Lower leg skin (tissue), 3 donors: Measurements from ENCODE around the gene PSMG4.

Experiments used
- CTCF ChIP-seq, 3 donors: fragments of 450-650 bp; IDR thresholded peaks; one replicate each; pipeline ENCODE4 v1.5.1; 2016; ENCODE audit warnings: antibody characterized with exemption in 3 of 3, mild to moderate bottlenecking in 3 of 3, moderate library complexity in 2 of 3
- POLR2A ChIP-seq, 2 donors: fragments of 450-650 bp; IDR thresholded peaks; one replicate each; pipeline ENCODE4 v1.6.1; 2016 to 2017; ENCODE audit warnings: antibody characterized with exemption in 2 of 2, mild to moderate bottlenecking in 1 of 2, moderate library complexity in 1 of 2

GRCh38 chr6:3290931-3291211 lies 32.1 kb downstream of the PSMG4 start:
- TF ChIP-seq CTCF (IDR thresholded peaks at IDR 0.05) (no peak), POLR2A (IDR thresholded peaks at IDR 0.05) (no peak)
